HS-5 (cell line): ENCODE results near the gene NOD1.
"Not testable (repeated sequence)": the region's sequence is repeated elsewhere in the genome, so short reads cannot be mapped to it uniquely, and the experiment has no call there.

ENCODE experiments used
- DNase-seq: peaks from one replicate; pipeline ENCODE4 v3.0.0-alpha.2; 2012; ENCODE audit warnings: low read depth

NOD1 gene

DNA sequence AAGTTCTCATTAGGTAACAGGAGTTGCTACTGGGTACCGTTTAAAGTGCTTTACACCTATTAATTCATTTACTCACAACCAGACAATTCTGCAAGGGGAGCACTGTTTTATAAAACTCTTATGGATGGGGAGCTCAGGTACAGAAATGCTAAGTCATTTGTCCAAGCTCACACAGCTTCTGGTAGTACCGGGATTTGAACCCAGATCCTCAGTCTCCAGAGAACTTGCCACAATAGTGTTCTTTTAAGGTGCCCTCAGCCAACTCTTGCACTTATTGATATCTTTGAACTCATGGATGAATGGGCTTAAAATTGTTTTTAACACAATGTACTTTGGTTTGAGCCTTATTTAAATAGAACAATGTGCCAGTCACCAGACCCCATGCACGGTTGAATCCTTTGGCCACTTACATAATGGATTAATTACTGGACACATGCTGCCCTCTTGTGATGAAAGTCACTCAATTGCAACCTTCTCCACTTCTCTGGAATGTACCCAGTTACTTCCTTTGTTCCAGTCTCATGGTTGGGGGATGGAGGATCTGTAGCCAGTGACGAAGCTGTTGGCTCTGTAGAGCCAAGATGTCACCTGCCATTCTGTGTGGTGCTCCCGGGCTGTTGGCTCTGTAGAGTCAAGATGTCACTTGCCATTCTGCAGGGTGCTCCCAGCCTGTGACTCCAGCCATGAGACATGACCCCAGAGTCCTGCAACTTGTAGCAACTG is 65.6 kb downstream of the NOD1 start:
- peak; percentile 72 for DNase-seq

DNA sequence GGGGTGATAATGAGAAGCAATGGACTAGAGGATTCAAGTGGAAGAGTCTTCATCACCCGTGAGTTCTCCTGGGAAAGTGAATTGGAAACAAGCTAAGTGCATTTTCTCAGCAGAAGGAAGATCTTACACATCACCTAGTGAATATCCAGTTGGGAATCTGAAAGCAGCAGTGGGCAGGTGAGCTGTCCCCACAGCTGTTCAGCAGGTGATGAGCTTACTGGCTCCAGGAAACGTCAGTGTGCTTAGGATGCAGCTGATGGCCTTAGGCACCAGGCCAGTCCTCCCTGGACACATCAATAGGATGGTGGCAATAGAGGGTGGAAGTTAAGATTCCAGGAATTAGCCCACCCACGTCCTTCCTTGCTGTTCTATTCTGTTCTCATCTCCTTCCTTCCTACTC is 66.7 kb downstream of the NOD1 start:
- no peak for DNase-seq

DNA sequence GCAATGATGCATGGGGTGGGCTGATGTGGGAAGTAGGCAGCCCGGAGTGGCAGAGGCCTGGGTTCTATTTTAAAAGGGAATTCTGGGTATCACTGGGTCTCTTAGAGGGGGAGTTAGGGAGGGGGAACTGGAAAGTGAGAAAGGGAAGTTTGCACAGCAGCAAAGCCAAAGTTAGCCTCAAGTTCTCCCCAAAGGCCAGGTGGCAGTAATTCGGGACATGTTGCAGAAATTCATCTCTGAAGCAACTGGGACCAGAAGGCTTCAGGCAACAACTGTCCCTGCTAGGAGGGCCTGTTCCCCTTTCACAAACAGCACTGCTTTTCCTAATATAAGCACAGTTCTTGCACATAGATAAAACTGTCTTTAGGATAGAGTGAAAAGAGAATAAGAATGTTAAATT is 67.4 kb downstream of the NOD1 start:
- no peak for DNase-seq

DNA sequence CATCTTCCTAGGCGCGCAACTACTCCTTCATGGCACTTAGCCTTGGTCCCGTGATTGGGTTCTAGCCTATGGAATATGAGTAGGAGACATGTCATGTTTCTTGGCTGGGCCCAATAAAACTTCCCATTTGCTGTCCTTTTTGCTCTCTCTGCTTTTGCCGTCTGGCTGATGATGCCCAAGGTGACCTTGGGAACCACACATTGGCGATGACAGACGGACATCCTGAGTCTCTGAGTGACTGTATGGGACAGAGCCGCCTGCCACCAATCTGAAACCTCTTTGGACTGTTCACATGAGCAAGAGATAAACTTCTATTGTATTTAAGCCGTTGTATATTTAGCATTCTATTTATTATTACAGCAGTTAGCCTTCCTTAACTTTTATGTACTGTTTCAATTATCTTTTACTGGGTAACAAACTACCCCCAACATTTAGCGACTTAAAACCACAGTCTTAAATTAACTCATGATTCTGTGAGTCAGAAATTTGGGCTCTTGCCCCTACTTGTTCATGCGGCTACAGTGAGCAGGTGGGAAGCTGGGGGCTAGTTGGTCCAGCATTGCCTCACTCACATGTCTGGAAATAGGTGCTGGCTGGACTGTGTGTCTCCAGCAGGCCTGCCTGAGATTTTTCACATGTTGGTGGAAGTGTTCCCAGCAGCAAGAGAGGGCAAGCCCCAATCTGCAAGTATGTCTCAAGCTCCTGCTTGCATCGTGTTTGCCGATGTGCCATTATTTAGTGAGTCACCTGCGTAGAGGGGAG is 71.7 kb downstream of the NOD1 start:
- no peak for DNase-seq

DNA sequence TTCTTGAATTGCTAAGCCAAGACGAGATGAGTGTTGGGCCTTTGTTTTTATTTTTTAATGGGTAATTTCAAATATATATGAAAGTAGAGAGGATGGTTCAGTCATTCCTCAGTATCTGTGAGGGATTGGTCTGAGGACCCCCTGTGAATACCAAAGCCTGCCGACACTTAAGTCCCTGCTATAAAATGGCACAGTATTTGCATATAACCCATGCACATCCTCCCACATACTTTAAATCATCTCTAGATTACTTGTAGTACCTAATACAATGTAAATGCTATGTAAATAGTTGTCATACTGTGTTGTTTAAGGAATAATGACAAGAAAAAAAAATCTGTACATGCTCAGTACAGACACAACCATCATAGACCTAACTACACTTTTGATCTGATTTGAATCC is 73.4 kb downstream of the NOD1 start:
- no peak for DNase-seq

DNA sequence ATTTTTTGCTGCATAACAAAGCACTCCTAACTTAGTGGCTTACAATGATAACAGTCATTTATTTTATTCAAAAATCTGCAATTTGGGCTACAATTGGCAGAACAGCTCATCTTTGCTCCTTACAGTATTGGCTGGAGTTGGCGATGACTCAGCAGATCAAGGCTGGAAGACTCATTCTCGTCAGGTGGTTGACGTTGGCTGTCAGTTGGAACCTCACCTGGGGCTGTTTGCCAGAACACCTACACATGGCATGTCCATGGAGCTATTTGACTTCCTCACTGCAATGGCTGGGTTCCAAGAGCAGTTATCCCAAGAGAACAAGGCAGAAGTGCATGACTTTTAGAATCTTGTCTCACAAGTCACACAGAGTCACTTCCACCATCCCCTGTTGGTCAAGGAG is 75.1 kb downstream of the NOD1 start:
- DNase-seq: no peak

DNA sequence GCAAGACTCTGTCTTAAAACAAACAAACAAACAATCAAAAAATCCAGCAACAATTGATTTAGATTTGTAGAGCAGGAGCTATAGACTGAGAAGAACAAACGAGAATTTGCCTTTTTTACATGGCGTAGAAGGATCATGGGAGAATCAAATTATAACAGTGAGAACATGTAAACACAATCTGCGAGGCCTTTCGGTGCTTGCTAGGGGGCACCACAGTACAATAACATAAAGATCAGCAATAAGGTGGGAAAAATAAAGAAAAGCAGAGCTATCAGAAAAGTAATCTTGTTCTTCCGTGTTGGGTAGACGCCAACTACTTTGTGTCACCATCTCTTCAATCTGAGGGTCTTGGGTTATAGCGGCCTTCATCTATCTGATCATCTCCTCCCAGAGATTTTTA is 82.2 kb downstream of the NOD1 start:
- DNase-seq: no peak

DNA sequence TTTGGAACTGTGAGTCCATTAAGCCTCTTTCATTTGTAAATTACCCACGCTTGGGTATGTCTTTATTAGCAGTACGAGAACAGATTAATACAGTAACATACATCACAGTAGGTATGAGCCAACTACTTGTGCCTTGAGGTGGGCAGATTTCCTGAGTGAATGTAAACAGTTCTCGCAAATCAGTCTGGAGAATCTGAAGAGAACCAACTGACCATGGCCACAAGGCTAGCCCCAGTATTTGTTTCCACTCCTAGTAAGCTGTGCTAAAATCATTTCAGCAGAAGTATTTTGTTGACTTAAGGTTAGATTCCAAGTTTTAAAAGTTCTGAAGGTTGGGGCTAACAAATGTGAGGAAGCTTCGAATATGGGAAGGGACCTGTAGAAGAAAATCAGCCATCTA is 82.9 kb downstream of the NOD1 start:
- DNase-seq: no peak

DNA sequence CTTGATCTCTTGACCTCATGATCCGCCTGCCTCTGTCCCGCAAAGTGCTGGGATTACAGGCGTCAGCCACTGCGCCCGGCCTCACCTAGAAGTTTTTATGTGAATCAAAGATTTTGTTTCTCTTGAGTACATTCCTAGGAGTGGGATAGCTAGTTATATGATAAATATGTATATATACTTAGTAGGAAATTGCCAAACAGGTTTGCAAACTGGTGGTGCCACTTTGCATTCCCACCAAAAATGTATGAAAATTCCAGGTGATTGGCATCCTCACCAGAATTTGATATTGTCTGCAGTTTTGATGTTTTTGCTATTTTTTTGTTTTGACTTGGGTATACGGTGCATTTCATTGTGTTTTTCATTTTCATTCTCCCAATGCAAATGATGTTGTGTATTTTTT is 86.8 kb downstream of the NOD1 start:
- DNase-seq: no peak

DNA sequence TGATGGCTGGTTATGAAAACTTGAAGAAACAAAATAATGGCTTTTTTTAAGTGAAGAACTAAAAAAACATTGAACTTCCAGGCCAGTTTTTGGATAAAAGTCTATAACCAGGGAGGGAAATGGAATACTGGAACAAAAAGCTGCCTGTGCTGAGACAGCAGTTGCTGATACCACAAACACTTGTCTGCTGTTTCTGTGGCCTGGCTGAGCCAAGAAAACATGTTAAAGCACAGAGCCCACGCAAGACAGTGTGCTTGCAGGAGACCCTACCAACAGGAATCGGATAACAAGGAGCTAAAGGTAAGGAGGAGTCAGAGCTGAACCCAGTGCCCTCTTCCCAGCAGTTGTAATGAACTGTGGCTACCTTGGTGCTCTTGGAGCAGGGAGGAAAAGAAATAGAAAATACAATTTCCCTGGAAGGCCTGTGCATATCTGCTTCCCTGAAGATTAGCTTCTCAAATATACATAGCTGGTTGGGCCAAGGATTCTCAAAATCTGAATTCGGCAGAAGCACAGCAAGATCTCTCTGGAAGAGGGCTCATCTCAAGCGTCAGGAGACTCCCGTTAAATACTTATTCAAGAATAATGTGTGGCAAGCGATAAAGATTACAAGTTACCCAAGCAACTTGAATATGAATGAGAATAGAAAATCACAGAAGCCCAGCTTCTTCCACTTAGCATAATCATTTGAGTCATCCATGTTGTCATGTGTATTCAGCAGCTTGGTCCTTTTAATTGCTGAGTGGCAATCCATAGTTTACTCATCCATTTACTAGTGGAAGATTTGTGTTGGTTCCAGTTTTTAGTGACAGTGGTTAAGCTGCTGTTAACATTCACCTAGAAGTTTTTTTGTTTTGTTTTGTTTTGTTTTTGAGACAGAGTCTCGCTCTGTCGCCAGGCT is 87.6 kb downstream of the NOD1 start:
- DNase-seq: no peak

DNA sequence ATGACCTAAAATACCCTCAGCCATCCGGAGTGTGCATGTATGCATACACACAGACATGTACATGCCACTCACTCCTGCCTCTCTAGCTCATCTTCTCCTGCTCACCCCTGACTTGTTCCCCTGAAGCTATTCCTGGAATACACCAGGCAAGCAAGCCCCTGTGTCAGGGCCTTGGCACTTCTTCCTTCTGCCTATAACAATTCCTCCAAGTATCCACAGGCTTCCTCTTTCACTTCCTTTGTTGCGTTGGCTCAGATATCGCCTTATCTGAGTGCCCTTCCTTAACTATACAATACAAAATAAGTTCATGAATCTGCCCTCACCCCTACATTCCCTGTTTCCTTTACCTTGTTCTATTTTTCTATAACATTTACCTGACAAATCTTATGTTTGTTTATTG is 88.8 kb downstream of the NOD1 start:
- no peak for DNase-seq

DNA sequence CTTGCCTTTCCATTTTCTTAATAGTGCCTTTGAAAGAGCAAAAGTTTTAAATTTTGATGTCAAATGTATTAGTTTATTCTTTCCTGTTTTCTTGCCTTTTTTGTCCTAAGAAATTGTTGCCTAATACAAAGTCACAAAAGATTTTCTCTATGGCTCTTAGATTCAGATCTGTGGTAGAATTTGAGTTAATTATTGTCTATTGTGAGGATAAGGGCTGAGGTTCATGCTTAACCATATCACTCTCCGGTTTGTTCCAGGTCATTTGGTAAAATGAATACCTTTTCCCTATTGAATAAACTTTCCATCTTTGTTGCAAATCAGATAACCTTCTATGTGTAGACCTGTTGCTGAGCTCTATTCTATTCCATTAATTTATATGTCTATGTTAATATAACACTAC is 96.0 kb downstream of the NOD1 start:
- DNase-seq: no peak

DNA sequence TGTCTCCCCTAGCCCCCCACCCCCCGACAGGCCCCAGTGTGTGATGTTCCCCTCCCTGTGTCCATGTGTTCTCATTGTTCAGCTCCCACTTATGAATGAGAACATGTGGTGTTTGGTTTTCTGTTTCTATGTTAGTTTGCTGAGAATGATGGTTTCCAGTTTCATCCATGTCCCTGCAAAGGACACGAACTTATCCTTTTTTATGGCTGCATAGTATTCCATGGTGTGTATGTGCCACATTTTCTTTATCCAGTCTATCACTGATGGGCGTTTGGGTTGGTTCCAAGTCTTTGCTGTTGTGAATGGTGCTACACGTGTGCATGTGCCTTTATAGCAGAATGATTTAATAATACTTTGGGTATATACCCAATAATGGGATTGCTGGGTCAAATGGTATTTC is 97.8 kb downstream of the NOD1 start:
- DNase-seq: not testable (repeated sequence)

DNA sequence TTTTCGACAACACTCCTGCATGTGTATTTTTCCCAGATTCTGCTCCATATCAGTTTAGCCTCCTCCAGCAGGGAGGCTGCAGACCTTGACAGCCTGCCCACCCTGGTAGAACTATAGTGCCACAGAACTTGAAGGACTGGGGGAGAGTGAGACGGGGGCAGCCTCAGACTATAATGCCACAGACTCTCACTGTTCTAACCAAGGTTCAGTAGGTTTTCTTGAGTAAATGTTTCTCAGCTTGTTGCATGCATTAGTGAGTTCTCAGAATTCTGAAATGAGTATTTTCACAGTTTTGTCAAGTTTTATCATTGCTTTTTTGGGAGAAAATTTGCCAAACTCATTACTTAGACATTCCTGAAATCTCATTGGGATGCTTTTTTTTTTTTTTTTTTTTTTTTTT is 98.3 kb downstream of the NOD1 start:
- DNase-seq: no peak

DNA sequence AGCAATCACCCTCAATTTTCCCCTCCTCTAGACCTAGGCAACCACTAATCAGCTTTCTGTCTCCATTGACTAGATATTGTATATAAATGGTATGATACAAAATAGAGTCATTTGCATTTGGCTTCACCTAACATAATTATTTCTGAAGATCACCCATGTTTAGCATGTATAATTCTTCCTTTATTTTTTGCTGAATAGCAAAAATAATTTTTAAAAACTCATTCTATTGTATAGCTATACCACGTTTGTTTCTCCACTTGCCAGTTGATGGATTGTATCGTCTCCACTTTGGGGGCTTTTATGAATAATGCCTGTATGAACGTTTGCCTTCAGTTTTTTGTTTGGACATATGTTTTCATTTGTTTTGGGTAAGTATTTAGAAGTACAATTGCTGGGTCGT is 98.8 kb downstream of the NOD1 start:
- DNase-seq: no peak

DNA sequence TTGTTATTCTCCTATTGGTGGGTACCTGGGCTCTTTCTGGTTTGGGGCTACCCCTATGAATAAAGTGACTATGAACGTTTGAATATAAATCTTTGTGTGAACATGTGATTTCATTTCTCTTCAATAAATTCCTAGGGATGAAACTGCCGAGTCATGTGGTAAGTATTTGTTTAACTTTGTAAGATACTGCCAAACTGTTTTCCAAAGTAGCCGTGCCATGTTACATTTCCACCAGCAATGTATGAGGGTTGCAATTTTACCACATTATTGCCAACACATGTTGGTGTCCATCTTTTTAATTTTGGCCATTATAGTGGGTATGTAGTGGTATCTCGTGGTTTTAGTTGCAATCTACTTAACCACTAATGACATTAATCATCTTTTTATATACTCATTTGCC is 99.5 kb downstream of the NOD1 start:
- no peak for DNase-seq

DNA sequence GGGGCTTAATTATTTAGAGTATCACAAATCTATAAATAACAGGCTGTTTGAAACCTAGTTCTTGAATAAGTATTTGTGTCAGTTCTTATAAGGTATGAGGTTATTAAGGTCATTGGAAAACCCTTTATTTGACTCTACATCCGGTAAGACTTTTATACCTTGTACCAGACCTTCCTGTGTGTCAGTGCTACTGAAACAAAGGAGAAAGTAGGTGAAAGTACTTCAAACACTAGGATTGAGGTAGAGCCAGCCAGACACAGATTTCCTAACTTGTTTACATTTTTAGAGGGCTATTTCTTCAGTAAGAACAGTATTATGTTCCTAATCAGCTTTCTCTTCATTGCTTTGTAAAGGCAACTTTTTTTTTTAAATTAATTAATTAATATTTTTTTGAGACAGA is 100.3 kb downstream of the NOD1 start:
- no peak for DNase-seq
